Endothelial cell (in vitro differentiated cells): Measurements from ENCODE around the gene SRL. TPM values are rescaled to one million over a fixed set of nuclear protein-coding genes. Genes with fewer than 3 reads are reported as not detected.

Experiments used
- DNase-seq: peaks from one replicate; pipeline ENCODE4 v3.0.0; 2021; ENCODE audit warnings: low spot score
- H3K27ac Mint-ChIP-seq: one replicate; pipeline ENCODE4 v1.8.0; 2021; ENCODE audit warnings: mixed read lengths, inconsistent platforms; ENCODE audit not compliant: unreplicated experiment
- H3K27me3 Mint-ChIP-seq: one replicate; pipeline ENCODE4 v1.8.0; 2021; ENCODE audit warnings: mild to moderate bottlenecking, moderate library complexity, mixed read lengths, inconsistent platforms; ENCODE audit not compliant: unreplicated experiment
- H3K36me3 Mint-ChIP-seq: one replicate; pipeline ENCODE4 v1.8.0; 2021; ENCODE audit warnings: mild to moderate bottlenecking, low read depth, mixed read lengths, inconsistent platforms; ENCODE audit not compliant: unreplicated experiment
- H3K4me1 Mint-ChIP-seq: one replicate; pipeline ENCODE4 v1.8.0; 2021; ENCODE audit warnings: mild to moderate bottlenecking, mixed read lengths, inconsistent platforms; ENCODE audit not compliant: unreplicated experiment
- H3K4me3 Mint-ChIP-seq: one replicate; pipeline ENCODE4 v1.8.0; 2021; ENCODE audit warnings: mild to moderate bottlenecking, mixed read lengths, inconsistent platforms; ENCODE audit not compliant: unreplicated experiment
- H3K9me3 Mint-ChIP-seq: one replicate; pipeline ENCODE4 v1.8.0; 2021; ENCODE audit warnings: mixed read lengths, inconsistent platforms; ENCODE audit not compliant: unreplicated experiment
- CTCF ChIP-seq: fragments of 200-600 bp; sonication (generic); IDR thresholded peaks from one replicate; pipeline ENCODE4 v1.5.0; 2021; ENCODE audit warnings: antibody characterized with exemption; ENCODE audit not compliant: unreplicated experiment
- total RNA-seq: library from RNA; stranded (reverse); fragmentation: NEBNext Ultra II Directional; extraction: Animal tissue kit (Norgen Biotek cat#: 25700); gene quantifications from one replicate; pipeline ENCODE4 v1.2.1, GENCODE V29; 2021; ENCODE audit not compliant: unreplicated experiment

Gene SRL
- total RNA-seq, 1 donor from 2014 or later = 0.26 TPM

- DNase-seq = no peak
- Mint-ChIP-seq H3K9me3 (no peaks in the 10 kb centered on the region), H3K27me3 (peaks cover 1% of the 10 kb centered on the region), H3K4me1 (no peaks in the 10 kb centered on the region), H3K27ac (no peak overlapping the region), H3K4me3 (no peak overlapping the region), H3K36me3 (peaks cover 3% of the 10 kb centered on the region)
- TF ChIP-seq CTCF = no peak
Measured at GRCh38 chr16:4227040-4227332, 14.9 kb downstream of the SRL start.

- H3K4me3 Mint-ChIP-seq = no peak overlapping the region
- H3K27ac Mint-ChIP-seq = no peak overlapping the region
- no peak for TF ChIP-seq CTCF
- H3K4me1 Mint-ChIP-seq = no peaks in the 10 kb centered on the region
- H3K9me3 Mint-ChIP-seq = no peaks in the 10 kb centered on the region
- peaks cover 3% of the 10 kb centered on the region for H3K36me3 Mint-ChIP-seq
- no peak for DNase-seq
- H3K27me3 Mint-ChIP-seq = peaks cover 1% of the 10 kb centered on the region
Measured at GRCh38 chr16:4226251-4227039, 15.4 kb downstream of the SRL start.

GRCh38 chr16:4225075-4225474, 16.8 kb downstream of the SRL start:
- Mint-ChIP-seq H3K27ac (no peak overlapping the region), H3K36me3 (peaks cover 3% of the 10 kb centered on the region), H3K27me3 (peaks cover 1% of the 10 kb centered on the region), H3K9me3 (no peaks in the 10 kb centered on the region), H3K4me3 (no peak overlapping the region), H3K4me1 (no peaks in the 10 kb centered on the region)
- DNase-seq = no peak
- no peak for TF ChIP-seq CTCF

GRCh38 chr16:4220358-4220757, 21.5 kb downstream of the SRL start:
- no peaks in the 10 kb centered on the region for H3K9me3 Mint-ChIP-seq
- peaks cover 5% of the 10 kb centered on the region for H3K4me1 Mint-ChIP-seq
- DNase-seq = no peak
- no peak overlapping the region for H3K4me3 Mint-ChIP-seq
- H3K36me3 Mint-ChIP-seq = peaks cover 3% of the 10 kb centered on the region
- H3K27ac Mint-ChIP-seq = no peak overlapping the region
- no peak for TF ChIP-seq CTCF
- H3K27me3 Mint-ChIP-seq = peaks cover 4% of the 10 kb centered on the region

GRCh38 chr16:4218202-4218601, 23.7 kb downstream of the SRL start:
- H3K27ac Mint-ChIP-seq = no peak overlapping the region
- no peak for DNase-seq
- TF ChIP-seq CTCF = no peak
- H3K27me3 Mint-ChIP-seq = peaks cover 7% of the 10 kb centered on the region
- H3K36me3 Mint-ChIP-seq = no peaks in the 10 kb centered on the region
- no peaks in the 10 kb centered on the region for H3K9me3 Mint-ChIP-seq
- no peak overlapping the region for H3K4me3 Mint-ChIP-seq
- peaks cover 5% of the 10 kb centered on the region for H3K4me1 Mint-ChIP-seq
